ENCODE measurements around the gene PRODH2.

- no peak for TF ChIP-seq CTCF (IDR thresholded peaks at IDR 0.05)
- no peak for TF ChIP-seq POLR2A (IDR thresholded peaks at IDR 0.05)
- no peak for TF ChIP-seq POLR2AphosphoS5 (IDR thresholded peaks at IDR 0.05)
These were observed 55.4 kb downstream of the PRODH2 start for GRCh38 chr19:35757231-35757748.

All from prostate gland (tissue), 2 donors.